ENCODE measurements around the gene MYH1. TPM values are rescaled to one million over a fixed set of nuclear protein-coding genes. Genes with fewer than 3 reads are reported as not detected.

The MYH1 gene
- total and polyA plus RNA-seq, 2 experiments from 2014 or later: not detected

DNA sequence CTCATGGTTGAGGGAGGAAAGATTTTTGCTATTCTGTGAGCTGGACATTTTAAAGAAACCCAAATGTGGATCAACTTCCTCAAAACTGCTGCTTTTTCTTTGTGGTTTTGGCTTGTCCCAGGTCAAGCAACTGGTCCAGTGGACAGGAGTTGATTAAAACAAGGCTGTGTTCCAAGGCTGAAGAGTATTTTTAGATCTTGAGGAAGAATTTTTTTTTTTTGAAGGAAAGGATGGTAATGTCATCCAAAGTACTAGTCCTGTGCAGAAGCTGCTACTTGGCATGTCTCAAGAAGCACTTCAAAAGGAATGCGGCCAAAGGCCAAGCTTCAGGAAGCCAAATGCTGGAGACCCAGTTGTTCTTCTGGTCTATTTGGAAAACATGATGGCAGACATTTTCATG lies 39.1 kb upstream of the MYH1 start:
- no peak overlapping the region for H3K4me3 ChIP-seq
- no peaks in the 10 kb centered on the region for H3K4me1 ChIP-seq (ENCODE audit: insufficient read depth)
- no peak overlapping the region for H3K4me2 ChIP-seq
- DNase-seq (ENCODE audit: low spot score): no peak
- no peak overlapping the region for H2AFZ ChIP-seq
- H3K27me3 ChIP-seq: no peaks in the 10 kb centered on the region
- TF ChIP-seq EZH2 (IDR thresholded peaks at IDR 0.05; ENCODE audit: borderline replicate concordance) (no peak), EZH2phosphoT487 (IDR thresholded peaks at IDR 0.05; ENCODE audit: low read depth, severe bottlenecking, unreplicated experiment) (no peak)
- TF ChIP-seq, protein P1, sequence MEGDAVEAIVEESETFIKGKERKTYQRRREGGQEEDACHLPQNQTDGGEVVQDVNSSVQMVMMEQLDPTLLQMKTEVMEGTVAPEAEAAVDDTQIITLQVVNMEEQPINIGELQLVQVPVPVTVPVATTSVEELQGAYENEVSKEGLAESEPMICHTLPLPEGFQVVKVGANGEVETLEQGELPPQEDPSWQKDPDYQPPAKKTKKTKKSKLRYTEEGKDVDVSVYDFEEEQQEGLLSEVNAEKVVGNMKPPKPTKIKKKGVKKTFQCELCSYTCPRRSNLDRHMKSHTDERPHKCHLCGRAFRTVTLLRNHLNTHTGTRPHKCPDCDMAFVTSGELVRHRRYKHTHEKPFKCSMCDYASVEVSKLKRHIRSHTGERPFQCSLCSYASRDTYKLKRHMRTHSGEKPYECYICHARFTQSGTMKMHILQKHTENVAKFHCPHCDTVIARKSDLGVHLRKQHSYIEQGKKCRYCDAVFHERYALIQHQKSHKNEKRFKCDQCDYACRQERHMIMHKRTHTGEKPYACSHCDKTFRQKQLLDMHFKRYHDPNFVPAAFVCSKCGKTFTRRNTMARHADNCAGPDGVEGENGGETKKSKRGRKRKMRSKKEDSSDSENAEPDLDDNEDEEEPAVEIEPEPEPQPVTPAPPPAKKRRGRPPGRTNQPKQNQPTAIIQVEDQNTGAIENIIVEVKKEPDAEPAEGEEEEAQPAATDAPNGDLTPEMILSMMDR (IDR thresholded peaks at IDR 0.05; ENCODE audit: poor library complexity): no peak
- no peaks in the 10 kb centered on the region for H4K20me1 ChIP-seq (ENCODE audit: insufficient read depth, poor library complexity, severe bottlenecking)
- 96% methylated on average over 1 of the region's 1 CpG for WGBS (ENCODE audit: low lambda C conversion rate, missing lambda C conversion rate)
- no peaks in the 10 kb centered on the region for H3K9me2 ChIP-seq (replicated peaks; ENCODE audit: insufficient read depth)
- no peaks in the 10 kb centered on the region for H3K9me3 ChIP-seq (ENCODE audit: low read depth)
- H3K27ac ChIP-seq: no peak overlapping the region
- no peaks in the 10 kb centered on the region for H3K36me3 ChIP-seq (replicated peaks; ENCODE audit: insufficient read depth, low read depth)
- H3K79me2 ChIP-seq: no peaks in the 10 kb centered on the region

GRCh38 chr17:10556301-10557005 lies 38.1 kb upstream of the MYH1 start:
- H3K9me3 ChIP-seq (ENCODE audit: low read depth): no peaks in the 10 kb centered on the region
- no peaks in the 10 kb centered on the region for H3K79me2 ChIP-seq
- H2AFZ ChIP-seq: no peak overlapping the region
- no peak overlapping the region for H3K4me3 ChIP-seq
- H3K27me3 ChIP-seq: no peaks in the 10 kb centered on the region
- DNase-seq (ENCODE audit: low spot score): no peak
- no peaks in the 10 kb centered on the region for H4K20me1 ChIP-seq (ENCODE audit: insufficient read depth, poor library complexity, severe bottlenecking)
- no peak overlapping the region for H3K27ac ChIP-seq
- TF ChIP-seq, protein P1 (IDR thresholded peaks at IDR 0.05; ENCODE audit: poor library complexity): no peak
- TF ChIP-seq EZH2 (IDR thresholded peaks at IDR 0.05; ENCODE audit: borderline replicate concordance): no peak
- TF ChIP-seq EZH2phosphoT487 (IDR thresholded peaks at IDR 0.05; ENCODE audit: low read depth, severe bottlenecking, unreplicated experiment): no peak
- no peaks in the 10 kb centered on the region for H3K9me2 ChIP-seq (replicated peaks; ENCODE audit: insufficient read depth)
- no peaks in the 10 kb centered on the region for H3K36me3 ChIP-seq (replicated peaks; ENCODE audit: insufficient read depth, low read depth)
- WGBS (ENCODE audit: low lambda C conversion rate, missing lambda C conversion rate): 78% methylated on average over 5 of the region's 5 CpGs
- no peaks in the 10 kb centered on the region for H3K4me1 ChIP-seq (ENCODE audit: insufficient read depth)
- no peak overlapping the region for H3K4me2 ChIP-seq

DNA sequence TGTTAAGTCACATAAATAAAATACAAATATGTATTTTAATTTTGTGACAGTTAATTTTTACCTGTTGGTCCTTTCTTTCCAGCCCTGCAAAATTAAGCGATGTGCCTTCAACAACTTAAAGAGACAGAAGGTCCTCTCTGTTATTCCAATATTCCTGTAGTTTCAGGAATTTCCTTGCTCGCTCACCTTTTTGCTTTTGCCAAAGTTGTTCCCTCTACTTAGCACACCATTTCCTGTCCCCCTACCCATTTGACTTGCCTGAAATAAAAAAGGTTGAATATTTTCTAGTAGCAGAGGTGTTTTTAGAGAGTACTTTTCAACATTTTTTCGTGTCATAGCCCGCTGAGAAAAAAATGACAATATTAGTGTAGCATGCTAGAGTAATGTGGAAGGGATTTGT lies 31.7 kb upstream of the MYH1 start:
- Histone ChIP-seq H3K79me2 (no peaks in the 10 kb centered on the region), H4K20me1 (ENCODE audit: insufficient read depth, poor library complexity, severe bottlenecking) (no peaks in the 10 kb centered on the region), H3K4me3 (no peak overlapping the region), H3K4me1 (ENCODE audit: insufficient read depth) (no peaks in the 10 kb centered on the region), H3K9me2 (replicated peaks; ENCODE audit: insufficient read depth) (no peaks in the 10 kb centered on the region), H3K4me2 (no peak overlapping the region), H3K27ac (no peak overlapping the region), H3K36me3 (replicated peaks; ENCODE audit: insufficient read depth, low read depth) (no peaks in the 10 kb centered on the region), H2AFZ (no peak overlapping the region), H3K9me3 (ENCODE audit: low read depth) (no peaks in the 10 kb centered on the region), H3K27me3 (peaks cover 5% of the 10 kb centered on the region)
- DNase-seq (ENCODE audit: low spot score): no peak
- no peak for TF ChIP-seq EZH2 (IDR thresholded peaks at IDR 0.05; ENCODE audit: borderline replicate concordance)
- TF ChIP-seq, protein P1 (IDR thresholded peaks at IDR 0.05; ENCODE audit: poor library complexity): no peak
- TF ChIP-seq EZH2phosphoT487 (IDR thresholded peaks at IDR 0.05; ENCODE audit: low read depth, severe bottlenecking, unreplicated experiment): no peak
- 76% methylated on average over 4 of the region's 4 CpGs for WGBS (ENCODE audit: low lambda C conversion rate, missing lambda C conversion rate)
